Neural cell (in vitro differentiated cells): ENCODE data around the gene BNIP5.

Source experiments
- EP300 ChIP-seq: fragments of 450-650 bp; conservative IDR thresholded peaks from 2 replicates; pipeline ENCODE4 v1.6.1; 2014; ENCODE audit warnings: antibody characterized with exemption, mild to moderate bottlenecking, moderate library complexity; ENCODE audit not compliant: poor library complexity, severe bottlenecking
- EZH2 ChIP-seq: fragments of 200-600, 300-800 bp; shearing (Covaris generic), sonication (generic); IDR thresholded peaks from 2 replicates; pipeline ENCODE4 v1.6.1; 2014; ENCODE audit warnings: antibody characterized with exemption, low read length, borderline replicate concordance, mild to moderate bottlenecking; ENCODE audit not compliant: insufficient read depth, poor library complexity, severe bottlenecking
- POLR2AphosphoS5 ChIP-seq: IDR thresholded peaks from 2 replicates; pipeline ENCODE4 v1.6.1; 2012
- RAD21 ChIP-seq: fragments of 450-650 bp; conservative IDR thresholded peaks from 2 replicates; pipeline ENCODE4 v1.6.1; 2014; ENCODE audit warnings: antibody characterized with exemption, mild to moderate bottlenecking, moderate library complexity
- SMC3 ChIP-seq: fragments of 450-650 bp; conservative IDR thresholded peaks from 2 replicates; pipeline ENCODE4 v1.6.1; 2014; ENCODE audit warnings: antibody characterized with exemption, mild to moderate bottlenecking, moderate library complexity; ENCODE audit not compliant: poor library complexity
- TAF1 ChIP-seq: IDR thresholded peaks from 2 replicates; pipeline ENCODE4 v1.6.1; 2012; ENCODE audit warnings: low read depth
- TF ChIP-seq, protein P1 (sequence below): fragments of 450-650 bp; IDR thresholded peaks from 2 replicates; pipeline ENCODE4 v1.5.1; 2014; ENCODE audit warnings: antibody characterized with exemption, mild to moderate bottlenecking, moderate library complexity; ENCODE audit not compliant: poor library complexity, severe bottlenecking
- TF ChIP-seq, protein P2 (sequence below): IDR thresholded peaks from 2 replicates; pipeline ENCODE4 v1.6.1; 2012; ENCODE audit warnings: borderline replicate concordance

GRCh38 chr6:36268478-36269275 lies 68.0 kb downstream of the BNIP5 start:
- TF ChIP-seq, protein P1, sequence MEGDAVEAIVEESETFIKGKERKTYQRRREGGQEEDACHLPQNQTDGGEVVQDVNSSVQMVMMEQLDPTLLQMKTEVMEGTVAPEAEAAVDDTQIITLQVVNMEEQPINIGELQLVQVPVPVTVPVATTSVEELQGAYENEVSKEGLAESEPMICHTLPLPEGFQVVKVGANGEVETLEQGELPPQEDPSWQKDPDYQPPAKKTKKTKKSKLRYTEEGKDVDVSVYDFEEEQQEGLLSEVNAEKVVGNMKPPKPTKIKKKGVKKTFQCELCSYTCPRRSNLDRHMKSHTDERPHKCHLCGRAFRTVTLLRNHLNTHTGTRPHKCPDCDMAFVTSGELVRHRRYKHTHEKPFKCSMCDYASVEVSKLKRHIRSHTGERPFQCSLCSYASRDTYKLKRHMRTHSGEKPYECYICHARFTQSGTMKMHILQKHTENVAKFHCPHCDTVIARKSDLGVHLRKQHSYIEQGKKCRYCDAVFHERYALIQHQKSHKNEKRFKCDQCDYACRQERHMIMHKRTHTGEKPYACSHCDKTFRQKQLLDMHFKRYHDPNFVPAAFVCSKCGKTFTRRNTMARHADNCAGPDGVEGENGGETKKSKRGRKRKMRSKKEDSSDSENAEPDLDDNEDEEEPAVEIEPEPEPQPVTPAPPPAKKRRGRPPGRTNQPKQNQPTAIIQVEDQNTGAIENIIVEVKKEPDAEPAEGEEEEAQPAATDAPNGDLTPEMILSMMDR: no peak
- TF ChIP-seq EZH2 (no peak), RAD21 (no peak), EP300 (no peak), POLR2AphosphoS5 (no peak), SMC3 (no peak), TAF1 (no peak)
- TF ChIP-seq, protein P2, sequence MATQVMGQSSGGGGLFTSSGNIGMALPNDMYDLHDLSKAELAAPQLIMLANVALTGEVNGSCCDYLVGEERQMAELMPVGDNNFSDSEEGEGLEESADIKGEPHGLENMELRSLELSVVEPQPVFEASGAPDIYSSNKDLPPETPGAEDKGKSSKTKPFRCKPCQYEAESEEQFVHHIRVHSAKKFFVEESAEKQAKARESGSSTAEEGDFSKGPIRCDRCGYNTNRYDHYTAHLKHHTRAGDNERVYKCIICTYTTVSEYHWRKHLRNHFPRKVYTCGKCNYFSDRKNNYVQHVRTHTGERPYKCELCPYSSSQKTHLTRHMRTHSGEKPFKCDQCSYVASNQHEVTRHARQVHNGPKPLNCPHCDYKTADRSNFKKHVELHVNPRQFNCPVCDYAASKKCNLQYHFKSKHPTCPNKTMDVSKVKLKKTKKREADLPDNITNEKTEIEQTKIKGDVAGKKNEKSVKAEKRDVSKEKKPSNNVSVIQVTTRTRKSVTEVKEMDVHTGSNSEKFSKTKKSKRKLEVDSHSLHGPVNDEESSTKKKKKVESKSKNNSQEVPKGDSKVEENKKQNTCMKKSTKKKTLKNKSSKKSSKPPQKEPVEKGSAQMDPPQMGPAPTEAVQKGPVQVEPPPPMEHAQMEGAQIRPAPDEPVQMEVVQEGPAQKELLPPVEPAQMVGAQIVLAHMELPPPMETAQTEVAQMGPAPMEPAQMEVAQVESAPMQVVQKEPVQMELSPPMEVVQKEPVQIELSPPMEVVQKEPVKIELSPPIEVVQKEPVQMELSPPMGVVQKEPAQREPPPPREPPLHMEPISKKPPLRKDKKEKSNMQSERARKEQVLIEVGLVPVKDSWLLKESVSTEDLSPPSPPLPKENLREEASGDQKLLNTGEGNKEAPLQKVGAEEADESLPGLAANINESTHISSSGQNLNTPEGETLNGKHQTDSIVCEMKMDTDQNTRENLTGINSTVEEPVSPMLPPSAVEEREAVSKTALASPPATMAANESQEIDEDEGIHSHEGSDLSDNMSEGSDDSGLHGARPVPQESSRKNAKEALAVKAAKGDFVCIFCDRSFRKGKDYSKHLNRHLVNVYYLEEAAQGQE: no peak
